Measurements from ENCODE around the gene KHNYN.

GRCh38 chr14:24398293-24398652 lies 31.5 kb upstream of the KHNYN start:
- TF ChIP-seq SUZ12 (IDR thresholded peaks at IDR 0.05; ENCODE audit: extremely low read depth, insufficient read depth, insufficient read length) = no peak
- no peak for TF ChIP-seq ZNF274 (IDR thresholded peaks at IDR 0.05; ENCODE audit: low read depth, low read length)
